Measurements from ENCODE around the gene CLEC10A. TPM values are rescaled to one million over a fixed set of nuclear protein-coding genes. Genes with fewer than 3 reads are reported as not detected.

CLEC10A gene
- total RNA-seq, 4 donors from 2014 or later, result 0.46 to 5.4 (median 1.9) TPM

- 77 to 93% methylated on average over 3 of the region's 3 CpGs for WGBS, 2 donors
- intact Hi-C loops (cut with DNase I; ENCODE audit: low total_unique reads), result no loop called here
- DNase-seq (ENCODE audit: low spot score in 2 of 2), result no peak
- H3K4me3 ChIP-seq (ENCODE audit: low read depth, poor library complexity, severe bottlenecking), result no peak overlapping the region
- TF ChIP-seq CTCF (IDR thresholded peaks at IDR 0.05), result no peak
Measured at GRCh38 chr17:7070712-7071111, 9.3 kb downstream of the CLEC10A start.

DNA sequence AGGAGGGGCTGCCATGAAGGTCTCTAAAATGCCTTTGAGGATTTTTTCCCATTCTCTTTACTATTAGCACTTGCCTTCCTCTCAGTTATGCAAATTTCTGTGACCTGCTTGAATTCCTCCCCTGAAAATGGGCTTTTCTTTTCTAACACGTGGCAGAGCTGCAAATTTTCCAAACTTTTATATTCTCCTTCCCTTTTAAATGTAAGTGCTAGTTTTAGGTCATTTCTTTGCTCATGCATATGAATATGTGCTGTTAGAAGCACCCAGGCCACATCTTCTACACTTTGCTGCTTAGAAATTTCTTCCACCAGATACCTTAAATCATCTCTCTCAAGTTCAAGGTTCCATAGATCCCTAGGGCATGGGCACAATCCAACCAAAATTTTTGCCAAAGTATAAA lies 11.8 kb downstream of the CLEC10A start:
- no peak overlapping the region for H3K4me3 ChIP-seq (ENCODE audit: low read depth, poor library complexity, severe bottlenecking)
- WGBS, 2 donors, result 23 to 45% methylated on average over 1 of the region's 1 CpG
- DNase-seq (ENCODE audit: low spot score in 2 of 2), result no peak
- intact Hi-C loops (cut with DNase I; ENCODE audit: low total_unique reads), result no loop called here
- TF ChIP-seq CTCF (IDR thresholded peaks at IDR 0.05) (no peak), POLR2A (IDR thresholded peaks at IDR 0.05) (no peak)

DNA sequence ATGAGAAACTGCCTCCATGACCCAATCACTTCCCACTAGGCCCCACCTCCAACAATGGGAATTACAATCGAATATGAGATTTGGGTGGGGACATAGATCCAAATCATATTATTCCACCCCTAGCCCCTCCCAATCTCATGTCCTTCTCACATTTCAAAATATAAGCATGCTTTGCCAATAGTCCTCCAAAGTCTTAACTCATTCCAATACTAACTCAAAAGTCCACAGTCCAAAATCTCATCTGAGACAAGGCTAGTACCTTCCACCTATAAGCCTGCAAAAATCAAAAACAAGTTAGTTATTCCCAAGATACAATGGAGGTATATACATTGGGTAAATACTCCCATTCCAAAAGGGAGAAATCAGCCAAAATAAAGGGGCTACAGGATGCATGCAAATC lies 12.9 kb downstream of the CLEC10A start:
- intact Hi-C loops (cut with DNase I; ENCODE audit: low total_unique reads), result no loop called here
- no peak overlapping the region for H3K4me3 ChIP-seq (ENCODE audit: low read depth, poor library complexity, severe bottlenecking)
- TF ChIP-seq CTCF (IDR thresholded peaks at IDR 0.05) (no peak), POLR2A (IDR thresholded peaks at IDR 0.05) (no peak)
- WGBS, 2 donors, result 62 to 69% methylated on average over 1 of the region's 1 CpG
- DNase-seq (ENCODE audit: low spot score in 2 of 2), result no peak

DNA sequence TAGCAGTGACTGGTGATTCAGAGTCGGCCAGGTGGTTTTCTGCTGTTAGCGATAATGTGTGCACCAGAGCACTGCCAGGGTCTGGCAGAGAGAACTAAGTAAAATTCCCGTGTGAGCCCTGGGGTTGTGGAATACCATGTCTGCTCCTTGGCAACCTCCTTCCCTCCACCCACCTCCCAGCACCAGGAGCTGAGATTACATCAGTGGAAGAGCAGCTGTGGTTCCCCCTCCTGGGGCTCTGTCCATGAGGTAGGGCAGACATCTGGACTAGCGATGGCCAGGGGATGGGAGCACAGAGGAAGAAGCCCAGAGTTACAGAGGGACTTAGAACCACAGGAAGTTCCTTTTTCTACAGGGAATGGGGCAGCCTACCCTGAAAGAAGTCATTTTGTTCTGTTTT lies 15.8 kb downstream of the CLEC10A start:
- 30 to 33% methylated on average over 4 of the region's 4 CpGs for whole genome bisulfite sequencing, 2 donors
- intact Hi-C loops (cut with DNase I; ENCODE audit: low total_unique reads), result no loop called here
- no peak for DNase-seq (ENCODE audit: low spot score in 2 of 2)
- H3K4me3 ChIP-seq (ENCODE audit: low read depth, poor library complexity, severe bottlenecking), result no peak overlapping the region
- TF ChIP-seq POLR2A (IDR thresholded peaks at IDR 0.05) (no peak), CTCF (IDR thresholded peaks at IDR 0.05) (no peak)

GRCh38 chr17:7063518-7064094 lies 16.4 kb downstream of the CLEC10A start:
- 58 to 64% methylated on average over 6 of the region's 6 CpGs for WGBS, 2 donors
- TF ChIP-seq CTCF (IDR thresholded peaks at IDR 0.05) (no peak), POLR2A (IDR thresholded peaks at IDR 0.05) (no peak)
- intact Hi-C loops (cut with DNase I; ENCODE audit: low total_unique reads), result no loop called here
- no peak overlapping the region for H3K4me3 ChIP-seq (ENCODE audit: low read depth, poor library complexity, severe bottlenecking)
- DNase-seq (ENCODE audit: low spot score in 2 of 2), result no peak
